Body of pancreas (tissue), 4 donors: ENCODE measurements around the gene FAM222B.

Experiments
- POLR2A ChIP-seq, 3 donors: fragments of 450-650 bp; IDR thresholded peaks; one replicate each; pipeline ENCODE4 v1.6.1; 2016; ENCODE audit warnings: antibody characterized with exemption in 3 of 3, mild to moderate bottlenecking in 2 of 3
- TF ChIP-seq, protein P1 (sequence below), 7 experiments: fragments of 450-650 bp in 4 of 7; fragments of 200-600 bp in 3 of 7; sonication (generic) in 3 of 7; IDR thresholded peaks; one replicate each; pipeline ENCODE4 v1.5.1; 2016 to 2019; ENCODE audit warnings: antibody characterized with exemption in 7 of 7

DNA sequence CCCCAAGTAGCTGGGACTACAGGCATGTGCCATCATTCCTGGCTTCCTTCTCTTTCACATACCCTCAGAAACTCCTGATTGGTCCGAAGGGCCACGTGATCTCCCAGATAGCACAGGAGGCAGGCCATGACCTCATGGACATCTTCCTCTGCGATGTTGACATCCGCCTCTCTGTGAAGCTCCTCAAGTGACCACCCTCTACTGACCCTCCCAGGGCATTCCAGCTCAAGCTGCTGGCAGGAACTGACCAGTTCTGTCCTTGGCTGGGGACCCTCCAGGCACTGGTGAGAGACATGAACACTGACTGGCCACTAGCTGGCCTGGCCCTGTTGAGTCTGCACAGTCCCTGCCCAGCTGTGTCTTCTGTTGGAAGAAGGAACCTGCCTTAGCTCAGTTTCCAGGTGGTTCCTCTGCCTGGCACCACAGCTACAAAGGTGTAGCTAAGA is 17.8 kb upstream of the FAM222B start:
- TF ChIP-seq POLR2A (IDR thresholded peaks at IDR 0.05): no peak
- TF ChIP-seq, protein P1, sequence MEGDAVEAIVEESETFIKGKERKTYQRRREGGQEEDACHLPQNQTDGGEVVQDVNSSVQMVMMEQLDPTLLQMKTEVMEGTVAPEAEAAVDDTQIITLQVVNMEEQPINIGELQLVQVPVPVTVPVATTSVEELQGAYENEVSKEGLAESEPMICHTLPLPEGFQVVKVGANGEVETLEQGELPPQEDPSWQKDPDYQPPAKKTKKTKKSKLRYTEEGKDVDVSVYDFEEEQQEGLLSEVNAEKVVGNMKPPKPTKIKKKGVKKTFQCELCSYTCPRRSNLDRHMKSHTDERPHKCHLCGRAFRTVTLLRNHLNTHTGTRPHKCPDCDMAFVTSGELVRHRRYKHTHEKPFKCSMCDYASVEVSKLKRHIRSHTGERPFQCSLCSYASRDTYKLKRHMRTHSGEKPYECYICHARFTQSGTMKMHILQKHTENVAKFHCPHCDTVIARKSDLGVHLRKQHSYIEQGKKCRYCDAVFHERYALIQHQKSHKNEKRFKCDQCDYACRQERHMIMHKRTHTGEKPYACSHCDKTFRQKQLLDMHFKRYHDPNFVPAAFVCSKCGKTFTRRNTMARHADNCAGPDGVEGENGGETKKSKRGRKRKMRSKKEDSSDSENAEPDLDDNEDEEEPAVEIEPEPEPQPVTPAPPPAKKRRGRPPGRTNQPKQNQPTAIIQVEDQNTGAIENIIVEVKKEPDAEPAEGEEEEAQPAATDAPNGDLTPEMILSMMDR (IDR thresholded peaks at IDR 0.05): no peak
